DMS114 treated with DMSO at 0.1 percent for 48 hours (cell line): ENCODE data around the gene OSGEP.

ENCODE experiments used
- DNase-seq: peaks from one replicate; lab custom pipeline; 2025; ENCODE audit not compliant: unreplicated experiment; lab: John Stamatoyannopoulos, UW

Gene OSGEP

DNA sequence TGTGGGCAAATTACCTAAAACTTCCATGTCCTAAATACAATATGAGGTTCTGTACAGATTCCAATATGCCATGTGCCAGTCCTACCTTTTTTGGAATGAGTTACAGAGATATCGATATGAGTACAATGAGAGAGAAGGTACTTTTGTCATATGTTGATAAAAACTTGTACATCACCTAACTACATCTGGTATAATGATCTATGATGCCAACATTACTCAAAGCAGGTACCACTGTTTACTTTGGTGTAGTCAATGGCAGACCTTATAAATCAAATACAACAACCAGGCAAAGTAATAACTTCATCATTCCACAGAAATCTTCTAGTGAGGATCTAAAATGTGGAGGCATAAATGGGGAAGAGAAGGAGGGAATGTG is 54.0 kb downstream of the OSGEP start:
- no peak for DNase-seq

DNA sequence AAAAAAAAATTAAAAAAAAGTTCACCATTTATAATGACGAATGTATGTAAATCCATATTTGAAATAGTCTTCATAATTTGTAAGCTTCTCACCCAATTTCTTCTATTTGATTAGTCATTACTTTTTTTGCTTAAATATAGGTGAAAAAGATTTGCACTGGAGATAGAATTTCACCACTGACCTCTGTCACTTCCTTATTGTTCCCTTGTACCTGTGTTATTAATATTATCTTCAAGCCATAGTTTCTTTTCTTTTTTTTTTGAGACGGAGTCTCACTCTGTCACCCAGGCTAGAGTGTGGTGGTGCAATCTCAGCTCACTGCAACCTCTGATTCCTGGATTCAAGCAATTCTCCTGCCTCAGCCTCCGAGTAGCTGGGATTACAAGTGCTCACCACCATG is 57.1 kb downstream of the OSGEP start:
- no peak for DNase-seq
